OCI-LY7 (cell line): Measurements from ENCODE around the gene MACROH2A1. TPM values are rescaled to one million over a fixed set of nuclear protein-coding genes. Genes with fewer than 3 reads are reported as not detected.

Experiments used
- BruUV-seq: library from RNA; stranded (reverse); fragments of 400-500 nt; replicated peaks from 2 replicates; lab custom pipeline; 2021; lab: Mats Ljungman, UMichigan
- CTCF ChIA-PET: fragments of 300-600 bp; sonication (Branson Sonifier 250); formaldehyde crosslinking; loops from one replicate; lab custom pipeline; 2022; ENCODE audit warnings: antibody characterized with exemption; ENCODE audit not compliant: unreplicated experiment; lab: Charles Lee
- POLR2A ChIA-PET: fragments of 300-600 bp; sonication (Branson Sonifier 250); formaldehyde crosslinking; loops from one replicate; lab custom pipeline; 2022; ENCODE audit warnings: antibody characterized with exemption; lab: Charles Lee
- DNase-seq: peaks from one replicate; pipeline ENCODE4 v3.0.0-alpha.2; 2015; ENCODE audit warnings: low spot score
- H2AFZ ChIP-seq: fragments of 200-600 bp; sonication (generic), shearing (Covaris generic); 2 replicates; pipeline ENCODE4 v1.6.1; 2014; ENCODE audit warnings: mild to moderate bottlenecking, antibody characterized with exemption, low read length, moderate library complexity
- H3K27ac ChIP-seq: fragments of 200-600 bp; sonication (generic); 2 replicates; pipeline ENCODE4 v1.5.1; 2014; ENCODE audit warnings: mixed run types, low read depth, mild to moderate bottlenecking, moderate library complexity, low read length, inconsistent platforms; ENCODE audit not compliant: poor library complexity, severe bottlenecking
- H3K36me3 ChIP-seq: fragments of 200-600 bp; sonication (generic); 2 replicates; pipeline ENCODE4 v1.6.1; 2014; ENCODE audit warnings: mild to moderate bottlenecking, antibody characterized with exemption, low read length, moderate library complexity, mixed read lengths; ENCODE audit not compliant: insufficient read depth
- H3K4me1 ChIP-seq: fragments of 200-600 bp; sonication (generic); 2 replicates; pipeline ENCODE4 v1.5.1; 2014; ENCODE audit warnings: mild to moderate bottlenecking, low read length; ENCODE audit not compliant: insufficient read depth, poor library complexity, severe bottlenecking
- H3K4me2 ChIP-seq: fragments of 200-600 bp; sonication (generic); 2 replicates; pipeline ENCODE4 v1.6.1; 2014; ENCODE audit warnings: mild to moderate bottlenecking, low read length
- H3K4me3 ChIP-seq: fragments of 200-600 bp; sonication (generic); 2 replicates; pipeline ENCODE4 v1.5.1; 2014; ENCODE audit warnings: mild to moderate bottlenecking, low read depth, low read length; ENCODE audit not compliant: poor library complexity, severe bottlenecking
- H3K79me2 ChIP-seq: fragments of 200-600 bp; sonication (generic); 2 replicates; pipeline ENCODE4 v1.6.1; 2016; ENCODE audit warnings: low read depth, mild to moderate bottlenecking, low read length, moderate library complexity, mixed read lengths; ENCODE audit not compliant: insufficient read depth
- H3K9me2 ChIP-seq: fragments of 200-600 bp; sonication (generic); 2 replicates; pipeline ENCODE4 v1.6.1; 2016; ENCODE audit warnings: mild to moderate bottlenecking, low read length, mixed read lengths; ENCODE audit not compliant: insufficient read depth
- H3K9me3 ChIP-seq: fragments of 200-600 bp; sonication (generic); 2 replicates; pipeline ENCODE4 v1.6.1; 2014; ENCODE audit warnings: mild to moderate bottlenecking, mixed run types, low read length, mixed read lengths
- H4K20me1 ChIP-seq: fragments of 200-600 bp; sonication (generic); 2 replicates; pipeline ENCODE4 v1.6.1; 2014; ENCODE audit warnings: mild to moderate bottlenecking, antibody characterized with exemption, low read length, moderate library complexity, mixed read lengths; ENCODE audit not compliant: insufficient read depth
- EZH2phosphoT487 ChIP-seq: fragments of 200-600 bp; sonication (generic); IDR thresholded peaks from 2 replicates; pipeline ENCODE4 v1.6.1; 2018; ENCODE audit warnings: low read depth, borderline replicate concordance, mild to moderate bottlenecking, mixed run types, antibody characterized with exemption, low read length, moderate library complexity, mixed read lengths
- intact Hi-C: fragments of 100-400 bp; cut with micrococcal nuclease; formaldehyde crosslinking; loops from one replicate; pipeline ENCODE4 v1.10.0; 2022; ENCODE audit not compliant: unreplicated experiment
- total RNA-seq, 2 experiments: library from RNA; depleted of rRNA in 1 of 2; stranded (reverse); fragments of >200 nt in 1 of 2; shearing (Covaris generic) in 1 of 2; gene quantifications; 2 replicates each; pipeline ENCODE4 v1.2.3, GENCODE V29; 2014 to 2022
- TF ChIP-seq, protein P1 (sequence below): fragments of 200-600 bp; sonication (generic); conservative IDR thresholded peaks from 2 replicates; pipeline ENCODE4 v1.5.1; 2014; ENCODE audit warnings: mild to moderate bottlenecking, antibody characterized with exemption, low read length, moderate library complexity, mixed read lengths

Gene MACROH2A1
- total RNA-seq, 2 experiments from 2014 or later, result 271 to 356 TPM

DNA sequence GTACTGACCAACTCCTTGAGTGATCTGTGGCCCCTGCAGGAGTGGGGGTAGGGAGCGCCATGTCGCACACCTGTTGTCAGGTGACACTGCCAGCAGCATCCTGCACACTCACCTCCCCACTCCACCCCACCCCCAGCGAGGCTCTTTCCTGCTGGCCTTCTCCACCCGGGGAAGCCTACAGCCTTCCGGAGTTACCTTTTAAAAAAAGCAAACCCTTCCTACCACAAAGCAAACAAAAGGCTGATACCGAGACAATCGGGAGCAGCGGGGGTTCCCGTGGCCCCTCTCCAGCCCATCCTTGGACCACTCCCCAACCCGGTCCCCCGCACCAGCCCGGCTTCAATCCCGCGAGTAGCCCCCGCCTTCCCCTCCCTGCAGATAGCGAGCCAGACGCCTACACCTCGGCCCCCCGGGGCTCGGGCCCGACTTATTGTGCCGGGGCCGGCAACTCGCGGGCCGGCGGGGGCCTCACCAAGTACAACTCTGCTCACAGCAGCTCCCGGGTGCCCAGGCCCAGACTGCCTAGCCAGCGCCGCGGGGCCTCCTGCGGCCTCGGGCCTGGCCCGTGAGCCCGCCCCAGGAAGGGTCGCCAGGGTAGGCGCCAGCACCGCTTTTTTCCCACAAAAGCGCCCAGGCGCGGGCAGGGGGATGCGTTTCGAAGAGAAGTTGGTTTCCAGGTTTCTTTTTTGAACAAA, 724 bp downstream of the MACROH2A1 start:
- H3K4me3 ChIP-seq, result peak overlapping the region; percentile 99
- peaks cover 54% of the 10 kb centered on the region for H3K79me2 ChIP-seq
- peaks cover 42% of the 10 kb centered on the region for H4K20me1 ChIP-seq
- no peaks in the 10 kb centered on the region for H3K9me2 ChIP-seq
- CTCF ChIA-PET, result no interaction called here
- POLR2A ChIA-PET, result no interaction called here
- peak overlapping the region; percentile 72 for H3K4me2 ChIP-seq
- peaks cover 37% of the 10 kb centered on the region for H3K4me1 ChIP-seq
- DNase-seq, result peak; percentile 70
- no TSS peak for BruUV-seq
- H3K36me3 ChIP-seq, result peaks cover 39% of the 10 kb centered on the region
- peak overlapping the region; percentile 69 for H3K27ac ChIP-seq
- TF ChIP-seq EZH2phosphoT487, result no peak
- TF ChIP-seq, protein P1, sequence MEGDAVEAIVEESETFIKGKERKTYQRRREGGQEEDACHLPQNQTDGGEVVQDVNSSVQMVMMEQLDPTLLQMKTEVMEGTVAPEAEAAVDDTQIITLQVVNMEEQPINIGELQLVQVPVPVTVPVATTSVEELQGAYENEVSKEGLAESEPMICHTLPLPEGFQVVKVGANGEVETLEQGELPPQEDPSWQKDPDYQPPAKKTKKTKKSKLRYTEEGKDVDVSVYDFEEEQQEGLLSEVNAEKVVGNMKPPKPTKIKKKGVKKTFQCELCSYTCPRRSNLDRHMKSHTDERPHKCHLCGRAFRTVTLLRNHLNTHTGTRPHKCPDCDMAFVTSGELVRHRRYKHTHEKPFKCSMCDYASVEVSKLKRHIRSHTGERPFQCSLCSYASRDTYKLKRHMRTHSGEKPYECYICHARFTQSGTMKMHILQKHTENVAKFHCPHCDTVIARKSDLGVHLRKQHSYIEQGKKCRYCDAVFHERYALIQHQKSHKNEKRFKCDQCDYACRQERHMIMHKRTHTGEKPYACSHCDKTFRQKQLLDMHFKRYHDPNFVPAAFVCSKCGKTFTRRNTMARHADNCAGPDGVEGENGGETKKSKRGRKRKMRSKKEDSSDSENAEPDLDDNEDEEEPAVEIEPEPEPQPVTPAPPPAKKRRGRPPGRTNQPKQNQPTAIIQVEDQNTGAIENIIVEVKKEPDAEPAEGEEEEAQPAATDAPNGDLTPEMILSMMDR, result no peak
- intact Hi-C loops, result no loop called here
- no peaks in the 10 kb centered on the region for H3K9me3 ChIP-seq
- peak overlapping the region; percentile 72 for H2AFZ ChIP-seq

DNA sequence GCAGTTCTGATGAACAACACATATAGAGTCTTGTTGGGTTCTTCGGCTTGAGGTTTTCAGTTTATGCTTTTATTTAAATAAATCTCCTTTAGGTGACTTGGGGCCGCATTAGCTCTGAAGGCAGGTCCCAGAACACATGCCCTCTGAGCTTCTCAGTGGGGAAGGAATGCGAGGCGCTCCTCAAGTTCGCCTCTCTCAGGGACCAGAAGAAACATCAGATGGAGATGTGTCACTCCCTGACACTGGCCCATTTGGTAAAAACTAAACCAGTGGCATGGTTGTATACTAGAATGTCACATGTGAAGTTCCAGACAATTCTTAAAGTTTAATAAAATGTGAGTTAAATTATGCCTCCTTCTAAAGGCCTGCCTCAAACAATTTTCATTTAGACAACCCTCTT, 1.9 kb downstream of the MACROH2A1 start:
- peaks cover 37% of the 10 kb centered on the region for H3K4me1 ChIP-seq
- H2AFZ ChIP-seq, result no peak overlapping the region
- peaks cover 54% of the 10 kb centered on the region for H4K20me1 ChIP-seq
- DNase-seq, result no peak
- no peaks in the 10 kb centered on the region for H3K9me2 ChIP-seq
- H3K79me2 ChIP-seq, result peaks cover 66% of the 10 kb centered on the region
- peak overlapping the region; percentile 72 for H3K4me2 ChIP-seq
- TF ChIP-seq EZH2phosphoT487, result no peak
- no TSS peak for BruUV-seq
- peaks cover 52% of the 10 kb centered on the region for H3K36me3 ChIP-seq
- no peaks in the 10 kb centered on the region for H3K9me3 ChIP-seq
- POLR2A ChIA-PET, result no interaction called here
- no peak overlapping the region for H3K27ac ChIP-seq
- peak overlapping the region; percentile 99 for H3K4me3 ChIP-seq
- intact Hi-C loops, result no loop called here
- CTCF ChIA-PET, result no interaction called here

DNA sequence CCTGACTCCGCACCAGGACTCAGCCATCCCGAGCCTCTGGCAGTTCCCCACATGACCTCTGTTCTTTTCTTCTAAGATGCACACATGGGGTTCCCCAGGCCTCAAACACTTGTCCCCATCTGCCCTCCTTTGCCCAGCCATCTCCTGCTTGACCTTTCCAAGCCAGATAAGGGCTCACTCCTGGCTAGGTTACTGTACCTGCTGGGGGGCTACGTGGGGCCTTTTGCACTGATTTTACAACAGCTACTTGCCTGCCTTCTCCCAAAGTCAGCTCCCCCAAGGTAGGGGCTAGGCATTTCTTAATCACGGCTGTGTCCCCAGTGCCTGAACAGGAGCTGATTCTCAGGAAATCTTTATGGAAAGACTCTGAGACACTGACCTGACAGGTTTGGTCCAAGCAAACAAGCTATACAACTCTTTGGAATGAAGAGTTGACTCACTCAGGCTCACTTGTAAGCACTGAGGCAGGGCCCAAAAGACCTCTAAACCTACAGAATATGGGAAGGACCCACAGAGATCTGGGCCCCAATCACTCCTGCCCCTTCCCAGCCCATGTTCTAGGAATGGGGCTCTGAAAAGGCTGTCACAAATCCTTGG, 2.5 kb downstream of the MACROH2A1 start:
- Histone ChIP-seq H3K36me3 (peaks cover 57% of the 10 kb centered on the region), H3K9me3 (no peaks in the 10 kb centered on the region), H4K20me1 (peaks cover 60% of the 10 kb centered on the region), H3K4me3 (peak overlapping the region; percentile 99), H3K27ac (no peak overlapping the region), H2AFZ (no peak overlapping the region), H3K79me2 (peaks cover 71% of the 10 kb centered on the region), H3K4me1 (peaks cover 37% of the 10 kb centered on the region), H3K9me2 (no peaks in the 10 kb centered on the region), H3K4me2 (peak overlapping the region; percentile 72)
- BruUV-seq, result no TSS peak
- TF ChIP-seq, protein P1, result no peak
- no peak for TF ChIP-seq EZH2phosphoT487
- no peak for DNase-seq
- CTCF ChIA-PET, result no interaction called here
- intact Hi-C loops, result no loop called here
- POLR2A ChIA-PET, result no interaction called here
